GM10248 (cell line): ENCODE data around the gene ERC2.

Experiments
- CTCF ChIA-PET: fragments of 300-600 bp; sonication (Branson Sonifier 250); formaldehyde crosslinking; extraction: SDS; loops from one replicate; lab custom pipeline; 2021; ENCODE audit warnings: antibody characterized with exemption; lab: Yijun Ruan, JAX
- POLR2A ChIA-PET: fragments of 350-650 bp; sonication (Branson Sonifier 250); formaldehyde crosslinking; extraction: SDS; loops from one replicate; lab custom pipeline; 2020; ENCODE audit warnings: antibody characterized with exemption; lab: Yijun Ruan, JAX
- DNase-seq: peaks from one replicate; pipeline ENCODE4 v3.0.0; 2012; ENCODE audit errors: extremely low spot score
- CTCF ChIP-seq: IDR thresholded peaks from 2 replicates; pipeline ENCODE4 v1.5.1; 2012; ENCODE audit warnings: mild to moderate bottlenecking, low read depth; ENCODE audit errors: extremely low read depth, missing control alignments, control extremely low read depth

ERC2 gene

DNA sequence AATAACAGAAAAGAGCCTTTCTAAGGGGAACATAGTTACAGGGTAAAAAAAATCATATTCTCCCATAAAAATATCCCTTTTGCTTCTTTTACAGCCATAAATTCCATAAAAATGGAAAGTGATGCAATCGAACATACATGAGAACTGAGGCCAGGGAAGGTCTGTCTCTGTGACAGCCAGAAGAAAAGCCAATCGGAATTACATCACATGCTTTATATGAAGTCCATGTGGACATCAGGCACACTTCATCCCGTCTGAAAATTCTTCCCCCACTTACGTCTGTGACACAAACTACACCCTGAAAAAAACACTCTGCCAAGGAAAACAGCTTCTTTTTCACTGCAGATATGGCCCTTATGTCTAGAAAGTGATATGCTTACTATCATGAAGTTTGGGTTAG is 323.5 kb downstream of the ERC2 start:
- CTCF ChIA-PET: no interaction called here
- TF ChIP-seq CTCF: no peak
- POLR2A ChIA-PET: no interaction called here
- DNase-seq: no peak

- no peak for DNase-seq
- CTCF ChIA-PET: no interaction called here
- no peak for TF ChIP-seq CTCF
- POLR2A ChIA-PET: no interaction called here
Measured at GRCh38 chr3:56137415-56137814, 330.9 kb downstream of the ERC2 start.

DNA sequence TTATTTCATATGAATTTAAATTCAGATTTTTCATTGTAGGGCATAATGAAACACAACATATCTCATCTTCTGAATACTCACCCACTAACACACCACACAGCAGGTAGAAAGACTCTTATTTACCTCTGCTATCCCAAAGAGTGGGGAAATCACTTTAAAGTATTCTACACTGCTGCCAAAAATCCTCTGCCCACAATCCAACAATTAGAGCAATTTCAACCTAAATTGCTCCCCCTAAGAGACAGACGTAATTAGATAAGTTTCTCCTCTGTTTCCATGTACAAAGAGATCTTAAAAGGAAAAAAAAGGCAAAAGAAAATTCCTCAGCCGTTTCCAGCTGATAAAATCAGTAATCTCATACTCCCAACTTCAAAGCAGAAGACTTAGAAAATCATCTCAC is 331.8 kb downstream of the ERC2 start:
- DNase-seq: no peak
- ChIA-PET POLR2A (no interaction called here), CTCF (no interaction called here)
- TF ChIP-seq CTCF: no peak

DNA sequence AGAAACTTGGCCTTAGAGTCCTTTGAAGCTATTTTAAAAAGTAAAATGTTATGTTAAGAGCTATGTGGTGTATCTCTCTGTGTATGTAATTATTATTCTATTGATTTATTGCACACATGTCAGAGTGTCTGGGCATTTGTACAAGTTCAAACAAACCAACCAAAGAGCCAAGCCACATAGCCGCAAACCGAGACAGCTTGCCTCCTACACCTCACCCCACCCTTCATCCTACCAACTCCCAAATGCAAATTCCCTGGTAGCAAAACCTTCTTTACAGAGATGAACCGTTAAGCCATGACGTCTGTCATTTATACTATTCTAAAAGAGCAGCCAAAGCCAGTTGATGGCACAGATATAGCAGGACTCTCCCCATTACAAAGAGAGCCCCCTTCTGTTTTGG is 332.3 kb downstream of the ERC2 start:
- CTCF ChIA-PET: no interaction called here

GRCh38 chr3:56133423-56133822 is 334.8 kb downstream of the ERC2 start:
- TF ChIP-seq CTCF: no peak
- ChIA-PET POLR2A (no interaction called here), CTCF (interaction anchor here (0.6 to 1.1 kb wide), 2 partner anchors 9 to 10 kb away, joined by 3 read pairs; no protein-coding TSS in a partner anchor)
- DNase-seq: no peak

More for the DNA sequence above, 332.3 kb downstream of the ERC2 start:
- POLR2A ChIA-PET: no interaction called here
- TF ChIP-seq CTCF: no peak
- no peak for DNase-seq

DNA sequence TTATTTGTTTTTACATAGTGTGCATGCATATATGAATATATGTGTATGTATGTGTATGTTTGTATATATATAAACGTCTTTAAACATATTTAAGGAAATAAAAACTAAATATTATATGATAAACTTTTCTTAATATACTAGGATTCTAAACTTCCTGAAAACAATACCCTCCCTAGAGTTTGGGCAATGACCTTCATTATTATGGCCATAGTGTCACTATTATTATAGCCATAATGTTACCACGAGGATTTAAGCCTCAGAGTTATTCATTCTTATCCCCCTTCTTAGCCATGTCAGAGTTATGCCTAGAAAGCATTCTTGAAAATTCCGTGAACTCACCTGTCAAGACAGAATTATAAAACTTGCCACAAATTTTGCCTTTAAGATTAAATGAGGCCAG is 335.5 kb downstream of the ERC2 start:
- TF ChIP-seq CTCF: no peak
- POLR2A ChIA-PET: no interaction called here
- DNase-seq: no peak
- CTCF ChIA-PET: no interaction called here
